Rectal smooth muscle tissue (tissue), 1 donor: ENCODE measurements around the gene MLST8.
"Not testable (repeated sequence)": the region's sequence is repeated elsewhere in the genome, so short reads cannot be mapped to it uniquely, and the experiment has no call there.

Source experiments
- H3K27ac ChIP-seq: one replicate; pipeline ENCODE4 v1.7.0; 2013; ENCODE audit warnings: low read depth, low read length, inconsistent platforms
- H3K27me3 ChIP-seq: one replicate; pipeline ENCODE4 v1.7.0; 2013; ENCODE audit warnings: low read length; ENCODE audit not compliant: control insufficient read depth, insufficient read depth
- H3K36me3 ChIP-seq: one replicate; pipeline ENCODE4 v1.7.0; 2013; ENCODE audit warnings: low read length; ENCODE audit not compliant: control insufficient read depth, insufficient read depth
- H3K4me1 ChIP-seq: one replicate; pipeline ENCODE4 v1.7.0; 2013; ENCODE audit warnings: low read length; ENCODE audit not compliant: control insufficient read depth, insufficient read depth
- H3K4me3 ChIP-seq: one replicate; pipeline ENCODE4 v1.7.0; 2013; ENCODE audit warnings: low read length
- H3K9ac ChIP-seq: one replicate; pipeline ENCODE4 v1.7.0; 2013; ENCODE audit warnings: low read length

MLST8 gene

DNA sequence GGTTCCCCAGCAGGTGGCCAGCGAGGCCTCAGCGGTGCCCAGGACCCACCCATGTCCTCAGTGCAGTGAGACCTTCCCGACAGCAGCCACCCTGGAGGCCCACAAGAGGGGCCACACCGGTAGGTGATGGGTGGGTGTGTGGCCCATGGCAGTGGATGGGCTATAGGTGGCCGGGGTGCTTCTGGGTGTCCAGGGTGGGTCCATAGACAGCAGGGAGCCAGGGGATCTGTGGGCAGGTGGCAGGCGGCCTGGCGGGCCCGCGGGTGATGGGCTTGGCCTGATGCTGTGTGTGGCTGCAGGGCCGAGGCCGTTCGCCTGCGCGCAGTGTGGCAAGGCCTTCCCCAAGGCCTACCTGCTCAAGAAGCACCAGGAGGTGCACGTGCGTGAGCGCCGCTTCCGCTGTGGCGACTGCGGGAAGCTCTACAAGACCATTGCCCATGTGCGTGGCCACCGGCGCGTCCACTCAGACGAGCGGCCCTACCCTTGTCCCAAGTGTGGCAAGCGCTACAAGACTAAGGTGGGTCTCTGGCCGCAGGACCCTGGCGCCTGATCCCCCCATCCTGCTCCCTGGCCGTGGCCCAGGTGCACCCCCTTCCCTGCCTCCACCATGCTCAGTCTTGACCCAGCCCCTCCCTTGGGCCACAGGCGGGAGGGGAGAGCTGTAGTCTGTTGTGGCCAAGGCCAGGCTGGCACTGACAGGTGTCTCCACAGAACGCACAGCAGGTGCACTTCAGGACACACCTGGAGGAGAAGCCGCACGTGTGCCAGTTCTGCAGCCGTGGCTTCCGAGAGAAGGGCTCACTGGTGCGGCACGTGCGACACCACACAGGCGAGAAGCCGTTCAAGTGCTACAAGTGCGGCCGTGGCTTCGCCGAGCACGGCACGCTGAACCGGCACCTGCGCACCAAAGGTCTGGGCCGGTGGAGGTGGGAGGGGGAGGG is 28.9 kb downstream of the MLST8 start:
- H3K4me3 ChIP-seq, result no peak overlapping the region
- no peak overlapping the region for H3K9ac ChIP-seq
- peaks cover 7% of the 10 kb centered on the region for H3K27me3 ChIP-seq
- H3K4me1 ChIP-seq, result no peaks in the 10 kb centered on the region
- peaks cover 47% of the 10 kb centered on the region for H3K36me3 ChIP-seq
- H3K27ac ChIP-seq, result no peak overlapping the region

DNA sequence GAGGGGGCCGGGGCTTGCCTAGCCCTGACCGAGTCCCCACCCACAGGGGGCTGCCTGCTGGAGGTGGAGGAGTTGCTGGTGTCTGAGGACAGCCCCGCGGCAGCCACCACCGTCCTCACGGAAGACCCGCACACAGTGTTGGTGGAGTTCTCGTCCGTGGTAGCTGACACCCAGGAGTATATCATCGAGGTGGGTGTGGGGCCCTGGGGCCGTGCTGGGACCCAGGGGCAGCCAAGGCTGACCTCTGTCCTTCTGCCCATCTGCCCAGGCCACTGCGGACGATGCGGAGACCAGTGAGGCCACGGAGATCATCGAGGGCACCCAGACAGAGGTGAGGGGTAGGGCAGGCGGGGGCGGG is 29.5 kb downstream of the MLST8 start:
- Histone ChIP-seq H3K9ac (no peak overlapping the region), H3K4me3 (no peak overlapping the region), H3K4me1 (no peaks in the 10 kb centered on the region), H3K27me3 (peaks cover 3% of the 10 kb centered on the region), H3K27ac (no peak overlapping the region), H3K36me3 (peaks cover 42% of the 10 kb centered on the region)

DNA sequence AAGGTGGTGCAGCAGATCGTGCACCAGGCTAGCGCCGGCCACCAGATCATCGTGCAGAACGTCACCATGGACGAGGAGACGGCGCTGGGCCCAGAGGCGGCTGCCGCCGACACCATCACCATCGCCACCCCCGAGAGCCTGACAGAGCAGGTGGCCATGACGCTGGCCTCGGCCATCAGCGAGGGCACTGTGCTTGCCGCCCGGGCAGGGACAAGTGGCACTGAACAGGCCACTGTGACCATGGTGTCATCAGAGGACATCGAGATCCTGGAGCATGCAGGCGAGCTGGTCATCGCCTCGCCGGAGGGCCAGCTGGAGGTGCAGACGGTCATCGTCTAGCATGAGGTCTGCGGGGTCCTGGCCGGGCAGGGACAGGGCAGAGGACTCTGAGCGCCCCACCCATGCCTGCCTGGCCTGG is 30.0 kb downstream of the MLST8 start:
- H3K27me3 ChIP-seq, result peaks cover 3% of the 10 kb centered on the region
- no peak overlapping the region for H3K4me3 ChIP-seq
- H3K4me1 ChIP-seq, result no peaks in the 10 kb centered on the region
- peaks cover 38% of the 10 kb centered on the region for H3K36me3 ChIP-seq
- H3K27ac ChIP-seq, result no peak overlapping the region
- no peak overlapping the region for H3K9ac ChIP-seq

DNA sequence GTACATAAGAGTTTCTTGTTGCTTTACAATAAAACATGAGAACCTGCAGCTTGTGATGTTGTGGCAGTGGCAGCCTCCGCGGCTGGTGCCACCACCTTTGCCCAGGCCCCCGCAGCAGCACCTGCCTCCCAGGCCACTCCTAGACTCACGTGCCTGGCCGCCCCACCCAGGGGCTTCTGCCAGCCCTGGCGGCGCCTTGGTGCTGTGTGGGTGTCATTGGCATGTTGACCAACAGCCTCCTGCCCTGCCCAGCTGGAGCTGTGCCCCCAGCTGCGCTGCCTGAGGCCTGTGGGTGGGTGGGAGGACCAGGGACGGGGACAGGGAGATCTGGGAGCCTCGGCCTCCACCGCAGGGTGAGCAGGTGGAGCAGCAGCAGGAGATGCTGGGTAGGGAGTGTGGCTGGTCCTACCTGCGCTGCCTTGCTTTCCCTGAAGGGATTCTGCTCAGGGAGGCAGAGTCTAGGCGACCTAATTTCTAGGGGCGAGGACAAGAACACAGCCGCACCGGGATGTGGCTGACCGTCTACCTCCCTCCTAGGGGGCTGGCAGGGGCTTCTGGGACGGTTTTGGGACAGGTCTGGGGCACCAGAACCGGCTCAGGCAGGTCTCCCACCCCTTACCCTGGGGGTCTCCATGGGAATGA is 30.6 kb downstream of the MLST8 start:
- Histone ChIP-seq H3K4me1 (no peaks in the 10 kb centered on the region), H3K27me3 (peaks cover 3% of the 10 kb centered on the region), H3K9ac (no peak overlapping the region), H3K27ac (no peak overlapping the region), H3K4me3 (no peak overlapping the region), H3K36me3 (peaks cover 38% of the 10 kb centered on the region)

DNA sequence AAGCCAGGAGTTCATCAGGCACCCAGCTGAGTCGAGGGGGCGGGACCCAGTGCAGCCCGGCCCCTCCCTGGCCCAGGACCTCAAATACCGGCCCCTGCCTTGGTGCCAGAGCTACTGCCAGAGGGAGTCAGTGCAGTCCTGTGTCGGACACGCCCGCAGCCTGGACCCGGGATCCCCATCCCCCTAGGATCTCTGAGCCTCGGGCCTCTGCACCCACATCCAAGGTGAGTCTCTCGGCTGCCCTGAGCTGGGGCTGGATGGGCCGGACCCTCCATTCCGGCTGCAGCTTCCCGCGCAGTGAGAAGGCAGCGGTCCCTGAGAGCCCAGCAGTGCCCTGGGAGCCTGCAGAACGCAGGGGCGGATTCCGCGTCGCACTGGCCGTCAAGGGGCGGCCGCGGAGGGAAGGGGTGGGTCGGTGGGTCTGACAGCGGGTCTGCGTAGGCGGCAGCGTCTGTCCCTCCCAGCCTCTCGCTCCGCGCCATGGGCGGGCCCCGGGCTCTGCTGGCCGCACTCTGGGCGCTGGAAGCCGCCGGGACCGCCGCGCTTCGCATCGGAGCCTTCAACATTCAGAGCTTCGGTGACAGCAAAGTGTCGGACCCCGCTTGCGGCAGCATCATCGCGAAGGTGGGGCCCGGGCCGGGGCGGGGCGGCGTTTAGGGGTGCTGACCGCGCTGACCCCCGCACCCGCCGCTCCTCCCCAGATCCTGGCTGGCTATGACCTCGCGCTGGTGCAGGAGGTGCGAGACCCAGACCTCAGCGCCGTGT is 31.3 kb downstream of the MLST8 start, which contains the start of gene DNASE1L2:
TSS of gene DNASE1L2 (plus strand) at position 108 of the 765 bp plus-strand sequence. CDS start at position 481, 373 bp downstream.
- Histone ChIP-seq H3K27me3 (peaks cover 3% of the 10 kb centered on the region), H3K4me3 (peak within 1 kb of the TSS; percentile 36), H3K4me1 (no peaks in the 10 kb centered on the region), H3K9ac (no peak within 1 kb of the TSS), H3K27ac (no peak within 1 kb of the TSS), H3K36me3 (peaks cover 36% of the 10 kb centered on the region)

DNA sequence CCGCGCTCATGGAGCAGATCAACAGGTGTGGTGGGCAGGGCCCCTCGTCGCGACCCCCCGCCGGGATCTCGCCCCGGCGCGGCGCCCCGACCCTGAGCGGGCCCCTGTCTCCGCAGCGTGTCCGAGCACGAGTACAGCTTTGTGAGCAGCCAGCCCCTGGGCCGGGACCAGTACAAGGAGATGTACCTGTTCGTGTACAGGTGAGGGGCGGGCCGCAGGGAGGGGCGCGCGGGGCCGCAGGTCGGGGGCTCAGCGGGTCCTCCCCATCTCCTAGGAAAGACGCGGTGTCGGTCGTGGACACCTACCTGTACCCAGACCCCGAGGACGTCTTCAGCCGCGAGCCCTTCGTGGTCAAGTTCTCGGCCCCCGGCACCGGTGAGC is 31.8 kb downstream of the MLST8 start:
- Histone ChIP-seq H3K4me1 (no peaks in the 10 kb centered on the region), H3K27me3 (peaks cover 3% of the 10 kb centered on the region), H3K36me3 (peaks cover 30% of the 10 kb centered on the region), H3K27ac (no peak overlapping the region), H3K9ac (no peak overlapping the region), H3K4me3 (no peak overlapping the region)

DNA sequence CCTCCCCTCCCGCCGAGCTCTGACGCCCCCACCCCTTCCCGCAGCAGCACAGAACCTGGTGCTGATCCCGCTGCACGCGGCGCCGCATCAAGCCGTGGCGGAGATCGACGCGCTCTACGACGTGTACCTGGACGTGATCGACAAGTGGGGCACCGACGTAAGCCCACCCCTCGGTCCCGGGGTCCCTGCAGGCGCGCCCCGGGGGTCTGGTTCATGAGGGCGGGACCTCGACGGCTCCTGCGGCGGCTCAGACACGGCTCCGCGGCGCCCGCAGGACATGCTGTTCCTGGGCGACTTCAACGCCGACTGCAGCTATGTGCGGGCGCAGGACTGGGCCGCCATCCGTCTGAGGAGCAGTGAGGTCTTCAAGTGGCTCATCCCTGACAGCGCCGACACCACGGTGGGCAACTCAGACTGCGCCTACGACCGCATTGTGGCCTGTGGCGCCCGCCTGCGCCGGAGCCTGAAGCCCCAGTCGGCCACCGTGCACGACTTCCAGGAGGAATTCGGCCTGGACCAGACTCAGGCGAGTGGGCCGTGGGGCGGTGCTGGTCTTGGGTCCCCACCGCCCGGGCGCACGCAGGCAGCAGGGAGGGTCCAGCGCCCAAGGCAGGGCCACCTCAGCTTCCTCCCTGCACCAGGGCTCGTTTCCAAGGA is 32.4 kb downstream of the MLST8 start:
- no peaks in the 10 kb centered on the region for H3K4me1 ChIP-seq
- peaks cover 26% of the 10 kb centered on the region for H3K36me3 ChIP-seq
- H3K27me3 ChIP-seq, result peaks cover 3% of the 10 kb centered on the region
- H3K4me3 ChIP-seq, result no peak overlapping the region
- no peak overlapping the region for H3K27ac ChIP-seq
- H3K9ac ChIP-seq, result no peak overlapping the region

DNA sequence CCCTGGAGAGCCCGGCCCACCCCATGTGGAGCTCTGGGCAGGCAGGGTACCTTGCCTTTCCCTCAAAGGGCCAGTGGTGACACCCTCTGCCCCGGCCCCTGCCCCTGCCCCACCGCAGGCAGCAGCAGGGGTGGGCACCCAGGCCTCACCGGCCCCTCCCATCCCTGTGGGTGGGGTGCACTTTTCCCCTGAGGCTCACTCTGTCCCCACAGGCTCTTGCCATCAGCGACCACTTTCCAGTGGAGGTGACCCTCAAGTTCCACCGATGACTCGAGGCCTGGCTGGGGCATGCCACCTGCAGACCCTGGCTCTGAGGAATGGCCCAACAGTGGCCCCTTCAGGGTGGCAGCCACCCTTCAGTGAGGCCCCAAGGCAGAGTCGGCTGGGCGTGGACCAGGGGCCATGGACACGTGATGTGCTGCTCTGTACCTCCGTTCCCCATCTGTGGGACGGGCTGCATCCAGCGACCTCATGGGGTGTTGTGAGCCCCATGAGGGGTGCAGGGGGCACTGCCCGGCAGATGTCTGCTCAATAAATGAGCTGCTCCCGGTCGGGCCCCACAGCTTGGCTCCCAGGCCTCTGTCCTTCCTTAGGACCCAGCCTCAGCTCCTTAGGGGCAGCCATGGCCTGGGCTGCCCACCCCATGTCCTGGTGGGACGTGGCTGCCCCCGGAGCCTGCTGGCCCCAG is 33.0 kb downstream of the MLST8 start:
- no peak overlapping the region for H3K9ac ChIP-seq
- no peak overlapping the region for H3K4me3 ChIP-seq
- no peaks in the 10 kb centered on the region for H3K4me1 ChIP-seq
- H3K27me3 ChIP-seq, result peaks cover 3% of the 10 kb centered on the region
- no peak overlapping the region for H3K27ac ChIP-seq
- peaks cover 26% of the 10 kb centered on the region for H3K36me3 ChIP-seq

DNA sequence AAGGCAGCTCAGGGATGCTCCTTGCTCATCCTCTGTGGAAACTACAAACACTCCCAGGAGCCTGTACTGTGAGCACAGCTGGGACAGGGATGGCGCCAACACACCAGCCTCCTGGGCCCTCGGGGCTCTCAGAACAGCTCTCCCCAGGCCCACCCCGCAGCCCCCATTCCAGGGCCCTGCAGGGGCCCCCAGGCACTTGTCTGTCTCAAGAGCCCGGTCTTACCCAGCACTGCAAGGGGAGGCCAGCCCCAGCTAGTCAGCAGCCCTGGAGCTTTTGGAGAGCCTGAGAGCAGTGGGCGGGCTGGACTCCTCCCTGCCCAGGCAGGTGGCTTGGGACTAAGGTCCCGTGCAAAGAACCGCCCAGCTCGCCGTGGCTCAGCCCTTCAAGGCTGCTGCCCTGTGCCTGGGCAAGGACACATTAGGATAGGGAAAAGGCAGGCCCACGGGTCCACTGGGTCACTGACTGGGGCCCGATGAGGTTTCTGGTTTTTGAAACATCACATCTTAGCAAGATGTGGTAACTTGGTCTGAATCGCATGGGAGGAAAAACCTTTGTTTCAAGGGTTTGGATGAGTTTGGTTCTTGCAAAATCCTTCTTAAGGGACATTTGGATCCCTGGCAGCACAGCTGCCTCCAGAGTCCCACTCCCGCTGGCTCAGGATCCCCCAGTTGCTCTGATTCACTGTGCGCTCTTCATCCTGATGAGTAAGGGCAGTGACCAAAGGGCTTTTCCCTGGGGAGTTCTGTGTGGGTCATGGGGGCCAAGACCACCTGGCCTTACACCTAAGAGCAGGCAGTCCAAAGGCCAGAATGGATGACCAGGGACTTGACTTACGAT is 33.8 kb downstream of the MLST8 start:
- Histone ChIP-seq H3K4me3 (no peak overlapping the region), H3K36me3 (peaks cover 27% of the 10 kb centered on the region), H3K27ac (no peak overlapping the region), H3K27me3 (peaks cover 3% of the 10 kb centered on the region), H3K4me1 (no peaks in the 10 kb centered on the region), H3K9ac (no peak overlapping the region)

DNA sequence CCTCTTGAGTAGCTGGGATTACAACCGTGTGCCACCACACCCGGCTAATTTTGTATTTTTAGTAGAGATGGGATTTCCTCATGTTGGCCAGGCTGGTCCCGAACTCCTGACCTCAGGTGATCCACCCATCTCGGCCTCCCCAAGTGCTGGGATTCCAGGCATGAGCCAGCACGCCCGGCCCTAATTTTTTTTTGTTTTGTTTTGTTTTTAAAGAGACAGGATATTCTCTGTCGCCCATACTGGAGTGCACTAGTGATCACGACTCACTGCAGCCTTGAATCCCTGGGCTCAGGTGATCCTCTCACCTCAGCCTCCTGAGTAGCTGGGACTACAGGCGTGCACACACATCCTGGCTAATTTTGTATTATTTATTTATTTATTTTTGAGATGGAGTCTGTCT is 35.1 kb downstream of the MLST8 start:
- H3K4me1 ChIP-seq, H3K27ac ChIP-seq, H3K27me3 ChIP-seq, H3K9ac ChIP-seq, H3K4me3 ChIP-seq: not testable (repeated sequence)
- peaks cover 28% of the 10 kb centered on the region for H3K36me3 ChIP-seq

DNA sequence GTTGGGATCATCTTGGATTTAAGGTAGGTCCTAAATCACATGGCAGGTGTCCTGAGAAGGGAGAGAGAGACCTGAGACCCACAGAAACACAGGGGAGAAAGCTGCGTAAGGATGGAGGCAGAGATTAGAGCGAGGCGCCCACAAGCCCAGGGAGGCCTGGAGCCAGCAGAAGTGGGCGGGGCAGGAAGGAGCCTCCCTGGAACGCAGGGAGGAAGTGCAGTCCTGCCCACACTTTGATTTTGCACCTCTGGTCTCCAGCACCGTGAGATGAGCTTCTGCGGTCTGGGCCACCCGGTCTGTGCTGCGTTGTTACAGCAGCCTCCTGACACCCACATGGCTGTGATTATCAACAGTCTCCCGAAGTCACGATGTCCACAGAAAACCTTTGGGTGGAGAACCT is 37.3 kb downstream of the MLST8 start:
- H3K36me3 ChIP-seq, result peaks cover 37% of the 10 kb centered on the region

More for the DNA sequence above, 37.3 kb downstream of the MLST8 start:
- H3K4me1 ChIP-seq, result no peaks in the 10 kb centered on the region
- H3K27me3 ChIP-seq, result no peaks in the 10 kb centered on the region
- no peak overlapping the region for H3K9ac ChIP-seq
- no peak overlapping the region for H3K27ac ChIP-seq
- no peak overlapping the region for H3K4me3 ChIP-seq
